ENCODE data around the gene COPE. TPM values are rescaled to one million over a fixed set of nuclear protein-coding genes. Genes with fewer than 3 reads are reported as not detected.
A peak's percentile ranks its signal among the peaks of the same experiment; 100 is the strongest.
"Not testable (repeated sequence)": the region's sequence is repeated elsewhere in the genome, so short reads cannot be mapped to it uniquely, and the experiment has no call there.

Gene COPE
- polyA plus RNA-seq, 1 experiment, result 309 TPM

DNA sequence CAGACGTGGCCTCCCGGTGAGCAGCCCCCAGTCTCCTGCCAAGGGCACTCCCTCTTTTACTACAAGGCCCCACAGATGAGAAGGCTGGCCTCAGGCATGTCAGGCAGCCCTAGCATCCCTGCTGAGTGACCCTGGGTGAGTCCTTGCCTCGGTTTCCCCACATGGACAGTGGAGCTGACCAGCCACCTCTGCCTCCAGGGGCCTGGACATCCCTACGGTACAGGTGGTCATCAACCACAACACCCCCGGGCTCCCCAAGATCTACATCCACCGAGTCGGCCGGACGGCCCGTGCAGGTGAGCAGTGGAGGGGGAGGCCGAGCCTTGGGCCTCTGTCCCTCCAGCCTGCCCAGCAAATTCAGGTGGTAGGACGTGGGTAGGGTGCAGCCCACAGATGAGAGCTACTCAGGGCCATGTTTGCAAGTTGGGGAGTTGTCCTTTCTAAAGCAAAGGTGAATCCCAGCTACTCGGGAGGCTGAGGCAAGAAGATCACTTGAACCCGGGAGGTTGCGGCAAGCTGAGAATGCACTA, 5.6 kb upstream of the COPE start:
- TF ChIP-seq, protein P1, sequence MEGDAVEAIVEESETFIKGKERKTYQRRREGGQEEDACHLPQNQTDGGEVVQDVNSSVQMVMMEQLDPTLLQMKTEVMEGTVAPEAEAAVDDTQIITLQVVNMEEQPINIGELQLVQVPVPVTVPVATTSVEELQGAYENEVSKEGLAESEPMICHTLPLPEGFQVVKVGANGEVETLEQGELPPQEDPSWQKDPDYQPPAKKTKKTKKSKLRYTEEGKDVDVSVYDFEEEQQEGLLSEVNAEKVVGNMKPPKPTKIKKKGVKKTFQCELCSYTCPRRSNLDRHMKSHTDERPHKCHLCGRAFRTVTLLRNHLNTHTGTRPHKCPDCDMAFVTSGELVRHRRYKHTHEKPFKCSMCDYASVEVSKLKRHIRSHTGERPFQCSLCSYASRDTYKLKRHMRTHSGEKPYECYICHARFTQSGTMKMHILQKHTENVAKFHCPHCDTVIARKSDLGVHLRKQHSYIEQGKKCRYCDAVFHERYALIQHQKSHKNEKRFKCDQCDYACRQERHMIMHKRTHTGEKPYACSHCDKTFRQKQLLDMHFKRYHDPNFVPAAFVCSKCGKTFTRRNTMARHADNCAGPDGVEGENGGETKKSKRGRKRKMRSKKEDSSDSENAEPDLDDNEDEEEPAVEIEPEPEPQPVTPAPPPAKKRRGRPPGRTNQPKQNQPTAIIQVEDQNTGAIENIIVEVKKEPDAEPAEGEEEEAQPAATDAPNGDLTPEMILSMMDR (IDR thresholded peaks at IDR 0.05; ENCODE audit: insufficient read depth, low read depth, low read length), result no peak
- ChIA-PET CTCF (interaction anchor here (1.3 to 1.4 kb wide), 2 partner anchors 9 to 62 kb away, joined by 4 to 5 read pairs; no protein-coding TSS in a partner anchor), POLR2A (no interaction called here)
- Histone ChIP-seq H3K4me3 (ENCODE audit: low read depth, low read length) (no peak overlapping the region), H3K27me3 (ENCODE audit: control insufficient read depth, insufficient read depth, low read length) (no peaks in the 10 kb centered on the region), H3K36me3 (ENCODE audit: control insufficient read depth, insufficient read depth, low read length) (peaks cover 43% of the 10 kb centered on the region)
- no peak for DNase-seq (ENCODE audit: low read depth)

DNA sequence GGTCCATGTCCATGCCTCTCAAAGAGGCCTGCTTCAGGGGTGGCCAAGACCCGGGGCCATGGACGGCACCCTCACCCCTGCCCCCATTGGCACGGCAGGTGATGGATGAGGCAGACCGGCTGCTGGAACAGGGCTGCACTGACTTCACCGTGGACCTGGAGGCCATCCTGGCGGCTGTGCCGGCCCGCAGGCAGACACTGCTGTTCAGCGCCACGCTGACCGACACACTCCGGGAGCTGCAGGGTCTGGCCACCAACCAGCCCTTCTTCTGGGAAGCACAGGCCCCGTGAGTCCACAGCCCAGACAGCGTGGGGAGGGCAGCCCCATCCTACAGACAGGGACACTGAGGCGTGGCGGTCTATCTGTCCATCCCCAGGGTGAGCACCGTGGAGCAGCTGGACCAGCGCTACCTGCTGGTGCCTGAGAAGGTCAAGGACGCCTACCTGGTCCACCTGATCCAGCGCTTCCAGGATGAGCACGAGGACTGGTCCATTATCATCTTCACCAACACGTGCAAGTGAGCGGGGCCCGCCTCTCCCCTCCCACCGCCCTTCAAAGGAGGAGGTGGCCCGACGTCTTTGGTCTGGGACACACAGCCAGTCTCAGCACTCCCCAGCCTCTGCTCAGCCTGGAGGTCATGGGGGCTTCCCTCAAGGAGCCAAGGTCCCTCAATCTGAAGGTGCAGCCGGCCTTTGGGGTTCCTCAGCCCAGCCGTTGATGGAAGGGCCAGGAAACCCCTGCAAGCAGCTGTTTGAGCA, 3.2 kb upstream of the COPE start:
- peaks cover 29% of the 10 kb centered on the region for H3K36me3 ChIP-seq (ENCODE audit: control insufficient read depth, insufficient read depth, low read length)
- no peak overlapping the region for H3K4me3 ChIP-seq (ENCODE audit: low read depth, low read length)
- POLR2A ChIA-PET, result no interaction called here
- no peaks in the 10 kb centered on the region for H3K27me3 ChIP-seq (ENCODE audit: control insufficient read depth, insufficient read depth, low read length)
- TF ChIP-seq, protein P1 (IDR thresholded peaks at IDR 0.05; ENCODE audit: insufficient read depth, low read depth, low read length), result no peak
- CTCF ChIA-PET, result interaction anchor here (0.6 to 1.6 kb wide), 3 partner anchors 15 to 64 kb away, joined by 3 to 5 read pairs (median 3); no protein-coding TSS in a partner anchor
- no peak for DNase-seq (ENCODE audit: low read depth)

DNA sequence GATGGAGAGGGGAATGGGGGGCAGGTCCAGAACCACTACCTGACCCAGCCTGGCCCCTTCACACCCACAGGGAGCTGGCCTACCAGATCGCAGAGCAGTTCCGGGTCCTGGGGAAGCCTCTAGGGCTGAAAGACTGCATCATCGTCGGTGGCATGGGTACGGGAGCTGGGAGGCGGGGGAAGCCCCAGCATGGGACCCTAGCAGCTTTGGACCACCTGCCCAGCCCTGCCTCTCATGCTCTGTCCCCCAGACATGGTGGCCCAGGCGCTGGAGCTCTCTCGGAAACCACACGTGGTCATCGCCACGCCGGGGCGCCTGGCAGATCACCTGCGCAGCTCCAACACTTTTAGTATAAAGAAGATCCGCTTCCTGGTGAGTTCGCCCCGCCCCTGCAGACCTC, 2.4 kb upstream of the COPE start:
- Histone ChIP-seq H3K27me3 (ENCODE audit: control insufficient read depth, insufficient read depth, low read length) (no peaks in the 10 kb centered on the region), H3K36me3 (ENCODE audit: control insufficient read depth, insufficient read depth, low read length) (peaks cover 28% of the 10 kb centered on the region), H3K4me3 (ENCODE audit: low read depth, low read length) (no peak overlapping the region)
- CTCF ChIA-PET, result interaction anchor here (0.6 kb wide), 1 partner anchor 16 kb away, joined by 3 read pairs; no protein-coding TSS in a partner anchor
- TF ChIP-seq, protein P1 (IDR thresholded peaks at IDR 0.05; ENCODE audit: insufficient read depth, low read depth, low read length), result no peak
- POLR2A ChIA-PET, result no interaction called here
- DNase-seq (ENCODE audit: low read depth), result no peak

DNA sequence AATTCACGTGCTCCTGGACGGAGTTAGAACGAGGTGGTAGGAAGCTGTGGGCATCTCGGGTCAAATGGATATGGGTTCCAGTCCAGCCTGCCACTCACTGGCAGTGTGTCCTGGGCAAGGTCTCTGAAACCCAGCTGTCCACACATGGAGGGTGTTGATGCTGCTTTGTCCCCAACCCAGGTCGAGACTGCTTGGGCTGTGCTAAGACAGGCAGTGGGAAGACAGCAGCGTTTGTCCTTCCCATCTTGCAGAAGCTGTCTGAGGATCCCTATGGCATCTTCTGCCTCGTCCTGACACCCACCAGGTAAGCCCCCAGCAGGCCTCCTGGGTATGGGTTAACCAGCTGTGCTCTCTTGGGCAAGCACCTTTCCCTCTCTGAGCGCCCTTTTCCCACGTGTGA, 1.2 kb upstream of the COPE start:
- TF ChIP-seq, protein P1 (IDR thresholded peaks at IDR 0.05; ENCODE audit: insufficient read depth, low read depth, low read length), result no peak
- H3K36me3 ChIP-seq (ENCODE audit: control insufficient read depth, insufficient read depth, low read length), result peaks cover 24% of the 10 kb centered on the region
- H3K27me3 ChIP-seq (ENCODE audit: control insufficient read depth, insufficient read depth, low read length), result no peaks in the 10 kb centered on the region
- ChIA-PET CTCF (interaction anchor here (0.7 to 1.8 kb wide), 2 partner anchors 67 to 73 kb away, joined by 3 to 11 read pairs; no protein-coding TSS in a partner anchor), POLR2A (no interaction called here)
- H3K4me3 ChIP-seq (ENCODE audit: low read depth, low read length), result peak overlapping the region; percentile 99
- no peak for DNase-seq (ENCODE audit: low read depth)

DNA sequence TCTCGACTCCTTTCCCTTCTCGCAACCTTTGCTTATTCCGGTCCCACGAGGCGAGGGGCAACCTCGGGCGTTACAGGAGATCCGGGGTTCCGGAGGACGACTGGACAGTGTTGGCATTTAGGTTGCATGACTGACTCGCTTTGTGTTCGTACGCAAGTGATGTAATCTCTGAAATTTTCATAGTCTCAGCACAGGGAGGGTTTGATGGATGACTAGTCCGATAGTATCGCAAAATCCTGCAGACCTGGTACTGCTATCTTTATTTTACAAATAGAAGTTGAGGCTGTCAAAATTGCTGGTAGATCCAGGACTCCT, 670 bp upstream of the COPE start:
- CTCF ChIA-PET, result interaction anchor here (1.0 to 1.8 kb wide), 2 partner anchors 9 to 67 kb away, joined by 3 to 11 read pairs; no protein-coding TSS in a partner anchor
- POLR2A ChIA-PET, result no interaction called here
- Histone ChIP-seq H3K36me3 (ENCODE audit: control insufficient read depth, insufficient read depth, low read length) (peaks cover 26% of the 10 kb centered on the region), H3K27me3 (ENCODE audit: control insufficient read depth, insufficient read depth, low read length) (no peaks in the 10 kb centered on the region), H3K4me3 (ENCODE audit: low read depth, low read length) (peak overlapping the region; percentile 99)
- DNase-seq (ENCODE audit: low read depth), result no peak
- TF ChIP-seq, protein P1 (IDR thresholded peaks at IDR 0.05; ENCODE audit: insufficient read depth, low read depth, low read length), result no peak

DNA sequence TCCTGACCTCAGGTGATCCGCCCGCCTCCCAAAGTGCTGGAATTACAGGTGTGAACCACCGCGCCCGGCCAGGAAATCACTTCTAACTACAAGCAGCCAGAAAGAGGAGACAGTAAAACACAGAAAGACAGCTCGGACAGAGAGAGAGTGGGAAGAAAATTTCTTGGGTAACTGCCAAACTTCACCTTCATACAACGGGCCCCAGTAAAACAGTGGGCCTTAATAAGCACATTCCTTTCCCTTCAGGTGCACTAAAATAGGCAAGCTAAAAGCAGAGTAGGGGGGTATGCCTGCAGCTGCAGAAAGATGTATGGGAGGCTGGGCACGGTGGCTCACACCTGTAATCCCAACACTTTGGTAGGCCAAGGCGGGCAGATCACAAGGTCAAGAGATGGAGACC, 1.6 kb downstream of the COPE start:
- DNase-seq (ENCODE audit: low read depth); CTCF ChIA-PET; POLR2A ChIA-PET; H3K27me3 ChIP-seq (ENCODE audit: control insufficient read depth, insufficient read depth, low read length); H3K4me3 ChIP-seq (ENCODE audit: low read depth, low read length): not testable (repeated sequence)
- H3K36me3 ChIP-seq (ENCODE audit: control insufficient read depth, insufficient read depth, low read length), result peaks cover 21% of the 10 kb centered on the region

Measured in BJ (cell line).